SW 1271 (cell line): ENCODE results near the gene XRCC4.

ENCODE experiments used
- DNase-seq, 2 experiments: peaks; one replicate each; lab custom pipeline; 2025; lab: John Stamatoyannopoulos, UW

The XRCC4 gene

DNA sequence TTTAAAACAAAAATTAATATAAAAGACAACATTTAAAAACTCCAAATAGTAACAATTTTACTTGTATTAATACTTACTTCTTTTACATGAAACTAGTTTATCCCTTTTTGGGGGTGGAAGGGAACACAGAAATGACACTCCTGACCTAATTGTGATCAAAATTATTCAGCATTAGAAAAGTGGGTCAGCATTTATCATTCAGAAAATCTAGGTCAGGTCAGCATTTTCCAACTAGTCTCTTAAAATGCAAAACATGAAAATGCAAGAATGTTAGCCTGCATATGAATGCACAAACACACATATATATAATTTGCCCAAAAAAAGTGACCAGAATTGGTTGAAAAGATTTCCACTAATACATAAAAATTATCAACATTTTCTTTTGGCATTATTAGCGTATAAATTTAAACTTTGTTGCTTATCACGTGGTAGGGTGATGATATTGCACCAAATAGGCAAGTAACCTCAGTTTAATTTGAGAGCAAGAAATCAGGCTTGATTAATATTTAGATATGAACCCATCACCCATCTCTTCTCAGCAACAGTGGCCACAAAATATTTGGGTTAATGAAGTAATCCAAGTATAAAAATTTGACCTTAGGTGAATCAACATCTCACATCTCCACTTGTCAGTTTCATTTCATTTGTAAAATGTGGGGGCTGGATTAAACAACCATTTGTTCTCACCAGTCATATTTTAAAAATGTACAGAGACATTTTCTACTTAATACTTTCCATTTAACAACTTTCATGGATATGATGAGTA, 5.9 kb upstream of the XRCC4 start:
- DNase-seq, result no peak

GRCh38 chr5:83072966-83073365, 4.4 kb upstream of the XRCC4 start:
- no peak for DNase-seq

DNA sequence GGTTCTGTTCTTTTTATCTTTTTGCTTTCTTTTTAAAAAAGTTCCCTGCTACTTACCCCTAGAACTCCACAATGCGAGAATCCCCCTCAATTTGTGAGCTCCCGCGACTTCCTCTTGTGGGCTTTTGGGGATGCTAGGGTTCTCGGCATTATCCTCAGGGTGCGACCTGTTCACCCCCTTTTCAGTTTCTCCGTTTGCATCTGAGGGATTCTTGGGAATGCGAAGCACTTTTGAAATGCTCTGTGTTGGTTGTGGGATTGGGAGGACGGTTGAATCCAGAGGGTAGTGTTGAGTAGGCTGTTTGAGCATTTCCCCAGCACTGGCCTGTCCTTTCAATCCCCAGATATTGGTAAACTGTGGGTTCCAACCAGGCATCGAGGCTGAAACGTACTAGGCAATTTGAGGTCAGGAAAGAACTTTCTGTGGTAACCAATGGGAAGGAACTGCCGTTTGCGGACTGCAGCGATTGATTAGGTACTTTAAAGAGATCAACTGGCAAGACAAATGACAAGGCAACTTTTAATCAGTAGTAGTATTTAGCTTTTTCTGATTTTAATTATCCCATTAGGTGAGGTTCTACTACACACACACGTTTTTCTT, 415 bp downstream of the XRCC4 start:
- DNase-seq, result peak in 1 of 2 experiments; percentile 46

DNA sequence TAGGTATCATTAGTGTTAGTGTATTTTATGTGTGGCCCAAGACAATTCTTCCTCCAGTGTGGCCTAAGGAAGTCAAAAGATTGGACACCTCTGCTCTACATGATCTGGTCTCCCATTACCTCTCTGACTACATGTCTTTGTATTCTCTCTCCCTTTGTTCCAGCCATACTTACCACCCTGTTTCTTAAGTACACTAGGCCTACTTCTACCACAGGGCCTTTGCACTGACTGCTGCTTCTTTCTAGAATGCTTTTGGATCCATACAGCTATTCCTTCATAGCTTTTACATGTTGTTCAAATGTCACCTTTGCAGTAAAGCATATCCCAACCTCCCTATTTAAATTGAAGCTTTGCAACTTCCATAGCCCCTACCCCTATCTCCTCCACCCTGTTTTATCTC, 5.4 kb downstream of the XRCC4 start:
- DNase-seq, result no peak

GRCh38 chr5:83084336-83084735, 7.0 kb downstream of the XRCC4 start:
- DNase-seq, result no peak

DNA sequence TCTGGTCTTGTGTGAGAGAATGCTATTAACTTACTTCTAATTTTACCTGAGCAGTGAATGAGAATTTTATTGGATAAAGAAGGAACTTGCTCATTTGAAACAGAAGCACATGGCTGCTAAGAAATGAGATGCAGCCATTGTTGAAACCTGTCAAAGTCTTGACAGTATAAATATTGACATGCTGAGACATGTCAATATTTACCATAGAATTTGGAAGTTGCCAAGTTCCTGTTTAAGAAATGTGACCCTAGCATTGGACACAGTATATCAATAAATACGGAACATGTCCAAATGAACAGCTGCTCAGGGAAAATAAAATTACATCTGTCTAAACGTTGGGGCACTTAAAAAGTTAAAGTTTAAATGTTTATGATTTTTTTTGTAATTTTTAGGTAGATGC, 7.8 kb downstream of the XRCC4 start:
- no peak for DNase-seq

GRCh38 chr5:83090169-83090568, 12.8 kb downstream of the XRCC4 start:
- no peak for DNase-seq

DNA sequence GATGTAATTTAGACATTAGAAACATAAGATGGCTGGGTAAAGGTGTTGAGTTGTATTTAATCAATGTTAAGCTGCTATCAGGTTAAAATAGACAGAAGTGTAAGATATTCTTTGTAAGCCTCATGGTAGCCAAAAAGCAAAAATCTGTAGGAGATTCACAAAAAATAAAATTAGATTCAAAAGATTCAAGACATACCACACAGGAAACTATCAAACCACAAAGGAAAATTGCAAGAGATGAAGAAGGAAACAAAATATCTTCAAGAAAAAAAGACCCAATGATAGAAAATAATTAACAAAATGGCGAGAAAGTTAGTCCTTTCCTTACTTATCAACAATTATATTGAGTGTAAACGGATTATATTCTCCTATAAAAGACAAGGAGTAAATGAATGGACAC, 15.3 kb downstream of the XRCC4 start:
- DNase-seq, result no peak

DNA sequence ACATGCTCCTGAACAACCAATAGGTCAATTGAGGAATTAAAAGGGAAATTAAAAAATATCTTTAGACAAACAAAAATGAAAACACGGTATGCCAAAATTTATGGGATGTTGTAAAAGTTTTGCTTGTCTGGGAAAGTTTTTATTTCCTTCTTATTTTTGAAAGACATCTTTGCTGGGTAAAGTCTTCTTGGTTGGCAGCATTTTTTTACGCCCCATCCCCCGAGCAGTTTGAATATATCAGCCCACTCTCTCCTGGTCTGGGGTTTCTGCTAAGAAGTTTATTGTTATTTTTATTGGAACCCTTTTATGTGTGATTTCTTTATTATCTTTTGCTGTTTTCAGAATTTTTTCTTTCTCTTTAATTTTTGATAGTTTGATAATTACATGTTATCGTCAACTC, 16.3 kb downstream of the XRCC4 start:
- DNase-seq, result no peak

GRCh38 chr5:83095163-83095956, 18.0 kb downstream of the XRCC4 start:
- no peak for DNase-seq

GRCh38 chr5:83095957-83096539, 18.7 kb downstream of the XRCC4 start:
- peak; percentile 78 to 88 for DNase-seq

- peak in 1 of 2 experiments; percentile 39 for DNase-seq
These were observed 19.5 kb downstream of the XRCC4 start for GRCh38 chr5:83096660-83097339.

DNA sequence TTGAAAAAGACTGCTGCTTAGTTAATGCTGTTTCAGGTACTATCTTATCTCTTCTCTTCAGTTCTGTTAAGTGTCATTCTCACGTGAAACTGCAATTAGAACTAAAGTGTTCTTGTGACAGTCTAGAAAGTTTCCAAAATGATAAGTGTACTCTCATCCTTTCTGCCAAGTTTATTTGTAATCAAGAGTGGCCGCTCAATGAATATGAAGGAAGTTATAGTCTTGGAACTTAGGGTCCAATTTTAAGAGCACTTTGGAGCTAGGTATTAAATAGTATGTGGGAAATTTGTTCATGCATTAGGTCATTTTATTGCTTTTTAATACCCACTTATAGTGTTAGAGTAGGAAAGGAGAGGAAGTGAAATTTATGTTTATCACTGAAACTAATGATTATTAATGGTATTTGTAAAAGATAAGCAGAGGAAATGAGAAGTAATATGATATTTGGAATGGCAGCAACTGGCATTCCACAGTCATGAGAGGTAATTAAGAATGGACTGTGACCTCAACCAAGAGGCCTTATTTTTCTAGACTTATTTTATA, 20.4 kb downstream of the XRCC4 start:
- DNase-seq, result peak in 1 of 2 experiments; percentile 36

GRCh38 chr5:83099001-83099400, 21.7 kb downstream of the XRCC4 start:
- no peak for DNase-seq

DNA sequence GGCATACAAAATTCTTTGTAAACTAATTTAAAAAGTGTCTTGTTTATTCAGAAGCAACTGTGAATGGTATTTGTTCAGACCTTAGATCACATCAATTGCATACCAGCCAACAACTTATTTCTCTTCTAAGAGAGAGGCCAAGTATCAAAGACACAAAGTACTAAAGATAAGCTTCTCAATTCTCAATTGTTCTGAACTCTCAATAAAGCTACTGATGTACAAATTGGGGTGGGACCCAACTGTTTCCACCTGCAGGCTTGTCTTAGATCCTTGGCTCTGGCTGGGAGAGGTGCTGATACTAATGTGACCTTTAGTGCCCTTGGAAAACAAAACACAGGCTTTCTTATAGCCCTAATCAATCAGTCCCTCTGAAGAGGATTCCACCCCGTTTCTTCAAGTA, 22.1 kb downstream of the XRCC4 start:
- no peak for DNase-seq

- no peak for DNase-seq
These were observed 24.2 kb downstream of the XRCC4 start for GRCh38 chr5:83101514-83101913.

- no peak for DNase-seq
These were observed 25.1 kb downstream of the XRCC4 start for GRCh38 chr5:83102364-83102980.

- no peak for DNase-seq
These were observed 26.7 kb downstream of the XRCC4 start for GRCh38 chr5:83104021-83104420.

DNA sequence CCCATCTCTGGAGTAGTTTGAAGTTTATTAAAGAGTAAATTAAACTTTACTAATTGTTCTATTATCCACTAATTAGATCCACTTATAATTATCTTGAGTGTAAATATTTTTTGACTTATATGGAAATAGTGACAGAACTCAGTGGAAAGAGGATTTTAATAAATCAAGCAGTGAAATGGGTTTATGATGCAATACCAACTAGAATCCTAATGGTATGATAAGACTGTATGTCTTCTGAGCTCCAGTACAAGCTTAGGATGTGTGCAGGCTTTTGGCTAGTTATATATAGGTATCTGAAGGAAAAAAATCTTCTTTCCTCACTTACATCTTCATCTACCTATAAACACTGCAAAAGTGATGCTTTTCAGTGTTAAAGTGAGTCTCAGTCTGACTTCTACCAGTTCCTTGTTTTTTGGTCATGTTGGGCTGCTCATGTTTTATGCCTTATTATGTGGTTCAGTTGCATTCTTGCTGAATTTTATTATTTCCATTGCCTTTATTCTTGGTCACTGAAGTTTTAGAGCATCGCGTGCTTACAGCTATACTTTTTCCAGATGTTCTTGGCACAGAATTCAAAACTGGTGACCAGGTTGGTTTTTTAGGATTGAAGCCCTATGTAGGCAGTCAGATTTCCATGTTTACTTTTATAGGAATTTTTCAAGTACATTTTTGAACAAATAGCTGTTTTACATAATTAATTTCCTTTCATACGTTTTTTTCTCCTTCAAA, 30.5 kb downstream of the XRCC4 start:
- no peak for DNase-seq

DNA sequence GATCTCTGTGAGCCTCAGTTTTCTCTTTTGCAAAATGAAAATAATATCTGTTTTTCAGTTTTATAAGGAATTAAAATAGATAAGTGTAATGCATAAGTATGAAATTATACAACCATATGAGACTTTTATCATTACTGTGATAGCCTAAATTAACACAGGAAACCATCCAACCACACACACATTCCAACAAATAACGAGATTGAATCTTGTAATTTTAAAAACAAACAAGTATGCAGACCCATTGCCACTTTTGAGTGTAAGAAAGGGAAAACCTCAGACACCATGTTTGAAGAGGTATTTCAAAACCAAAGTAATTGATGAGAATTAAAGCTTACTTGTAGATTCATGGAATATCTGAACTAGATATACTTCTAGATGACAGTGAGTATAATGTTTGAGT, 32.0 kb downstream of the XRCC4 start:
- no peak for DNase-seq

- DNase-seq, result no peak
These were observed 38.5 kb downstream of the XRCC4 start for GRCh38 chr5:83115816-83116215.
